K562 (cell line): Measurements from ENCODE around the gene PRRC2A. TPM values are rescaled to one million over a fixed set of nuclear protein-coding genes. Genes with fewer than 3 reads are reported as not detected.
A peak's percentile ranks its signal among the peaks of the same experiment; 100 is the strongest.

Source experiments
- AFF1 ChIP-seq, 2 experiments: fragments of 450-650 bp; IDR thresholded peaks; 2 replicates each; pipeline ENCODE4 v1.6.1; 2018; ENCODE audit warnings: mild to moderate bottlenecking in 2 of 2, low read depth in 1 of 2; ENCODE audit not compliant: partially characterized antibody in 2 of 2
- ARID3B ChIP-seq: fragments of 250-450 bp; sonication (Bioruptor Pico); IDR thresholded peaks from 2 replicates; pipeline ENCODE4 v1.4.0; 2020; ENCODE audit warnings: borderline replicate concordance
- BRCA1 ChIP-seq, 2 experiments: fragments of 450-650 bp in 1 of 2; sonication (generic) in 1 of 2; formaldehyde crosslinking in 1 of 2; IDR thresholded peaks; 2 replicates each; pipeline versions ENCODE4 v1.5.0 to v1.6.1; 2017 to 2020; ENCODE audit warnings: mild to moderate bottlenecking in 1 of 2, missing genetic modification reagents in 1 of 2
- DDX20 ChIP-seq: fragments of 450-650 bp; IDR thresholded peaks from 2 replicates; pipeline ENCODE4 v1.6.1; 2016; ENCODE audit warnings: missing genetic modification characterization, low read depth, mild to moderate bottlenecking, missing compliant biosample characterization, moderate library complexity
- ETS2 ChIP-seq: IDR thresholded peaks from 2 replicates; pipeline ENCODE4 v1.6.1; 2016; ENCODE audit warnings: borderline replicate concordance, missing genetic modification characterization, mild to moderate bottlenecking, moderate library complexity, missing compliant biosample characterization; ENCODE audit not compliant: poor library complexity, severe bottlenecking
- HDAC6 ChIP-seq: IDR thresholded peaks from 2 replicates; pipeline ENCODE4 v1.6.1; 2012; ENCODE audit warnings: low read depth, mild to moderate bottlenecking, control low read depth, inconsistent platforms, low read length, moderate library complexity
- HOMEZ ChIP-seq: fragments of 250-450 bp; sonication (Bioruptor Pico); IDR thresholded peaks from 2 replicates; pipeline ENCODE4 v1.4.0; 2020; ENCODE audit warnings: mild to moderate bottlenecking, moderate library complexity
- ILF3 ChIP-seq: fragments of 450-650 bp; IDR thresholded peaks from 2 replicates; pipeline ENCODE4 v1.6.1; 2018; ENCODE audit warnings: antibody characterized with exemption, mild to moderate bottlenecking, moderate library complexity, borderline replicate concordance
- MIER1 ChIP-seq: fragments of 450-650 bp; IDR thresholded peaks from 2 replicates; pipeline ENCODE4 v1.6.1; 2016; ENCODE audit warnings: antibody characterized with exemption, mild to moderate bottlenecking, low read depth
- NBN ChIP-seq: fragments of 450-650 bp; IDR thresholded peaks from 2 replicates; pipeline ENCODE4 v1.6.1; 2016; ENCODE audit warnings: low read depth, mild to moderate bottlenecking
- PKNOX1 ChIP-seq: fragments of 450-650 bp; IDR thresholded peaks from 2 replicates; pipeline ENCODE4 v1.6.1; 2016
- TCF3 ChIP-seq: sonication (generic); formaldehyde crosslinking; IDR thresholded peaks from 2 replicates; pipeline ENCODE4 v1.4.0; 2020; ENCODE audit warnings: mild to moderate bottlenecking, missing genetic modification reagents
- ZBTB5 ChIP-seq: fragments of 450-650 bp; IDR thresholded peaks from 2 replicates; pipeline ENCODE4 v1.6.1; 2017; ENCODE audit warnings: antibody characterized with exemption
- ZFP1 ChIP-seq: fragments of 450-650 bp; formaldehyde crosslinking; IDR thresholded peaks from 2 replicates; pipeline ENCODE4 v1.4.0; 2020; ENCODE audit warnings: mild to moderate bottlenecking, mixed read lengths
- ZNF124 ChIP-seq: sonication (generic); formaldehyde crosslinking; IDR thresholded peaks from 2 replicates; pipeline ENCODE4 v1.8.1; 2022; ENCODE audit warnings: missing genetic modification reagents
- ZNF212 ChIP-seq: fragments of 450-650 bp; formaldehyde crosslinking; IDR thresholded peaks from 2 replicates; pipeline ENCODE4 v1.4.0; 2020; ENCODE audit warnings: mild to moderate bottlenecking
- ZNF561 ChIP-seq: fragments of 450-650 bp; formaldehyde crosslinking; conservative IDR thresholded peaks from 2 replicates; pipeline ENCODE4 v1.4.0; 2020; ENCODE audit warnings: mild to moderate bottlenecking, moderate library complexity
- polyA plus RNA-seq, 8 experiments: library from polyadenylated mRNA; depleted of rRNA in 4 of 8; stranded (reverse) in 5 of 8; unstranded in 3 of 8; fragments of >200 nt; fragmentation: Nextera tagmentation in 2 of 8; fragmentation: Illumina TruSeq in 1 of 8; extraction: Ambion mirVana in 2 of 8; extraction: Trizol in 1 of 8; gene quantifications; 2 replicates each; pipeline versions ENCODE4 v1.2.1 to v1.2.3, GENCODE V29; 2011 to 2014; ENCODE audit warnings: inconsistent platforms in 1 of 8, missing spikeins in 1 of 8
- total RNA-seq, 7 experiments: library from RNA; depleted of rRNA in 6 of 7; stranded (reverse); fragments of >200 nt in 6 of 7; fragmentation: Illumina TruSeq in 2 of 7; extraction: Trizol in 2 of 7; gene quantifications; 2 replicates each; pipeline versions ENCODE4 v1.2.1 to v1.2.3, GENCODE V29; 2011 to 2021; ENCODE audit warnings: low replicate concordance in 1 of 7

PRRC2A gene
- total and polyA plus RNA-seq, 9 of the 15 experiments (the other 6 are each of a cell fraction or from before 2014, with no cell fraction given) = 1.0 to 332 (median 63.0) TPM

- TF ChIP-seq AFF1 (IDR thresholded peaks at IDR 0.05; ENCODE audit: low read depth in 1 of 2, partially characterized antibody in 2 of 2) (peak; percentile 36 to 60), BRCA1 (IDR thresholded peaks at IDR 0.05) (no peak), BRCA1 (CRISPR knock-in tag; IDR thresholded peaks at IDR 0.05) (no peak), MIER1 (peak; percentile 72; the same call in 1 of the 2 replicates), NBN (peak; percentile 65; the same call in 1 of the 2 replicates), ILF3 (no peak), ARID3B (CRISPR knock-in tag) (no peak), ZBTB5 (peak; percentile 55; the same call in 1 of the 2 replicates), ZNF212 (no peak), HDAC6 (no peak), TCF3 (CRISPR knock-in tag) (no peak), ZFP1 (CRISPR knock-in tag) (no peak), HOMEZ (CRISPR knock-in tag) (no peak), ZNF561 (CRISPR knock-in tag) (no peak), ZNF124 (CRISPR knock-in tag) (no peak), DDX20 (no peak), ETS2 (tag) (no peak), PKNOX1 (0 out of 2 replicates have a peak, but pooled peaks have one; percentile 19)
Measured at GRCh38 chr6:31621320-31621939, 915 bp downstream of the PRRC2A start (continued).
